Loucy (cell line): Measurements from ENCODE around the gene NXN.

Experiments
- H2AFZ ChIP-seq: fragments of 200-600 bp; sonication (generic); 2 replicates; pipeline ENCODE4 v1.6.0; 2016; ENCODE audit warnings: antibody characterized with exemption, mild to moderate bottlenecking, low read length, moderate library complexity
- H3F3A ChIP-seq: fragments of 200-600 bp; 2 replicates; pipeline ENCODE4 v1.6.0; 2016; ENCODE audit warnings: antibody characterized with exemption, low read depth, mild to moderate bottlenecking
- H3K27me3 ChIP-seq: fragments of 200-600 bp; sonication (generic); 2 replicates; pipeline ENCODE4 v1.6.1; 2014; ENCODE audit warnings: low read length, mild to moderate bottlenecking; ENCODE audit not compliant: insufficient read depth, poor library complexity, severe bottlenecking
- H3K36me3 ChIP-seq: fragments of 200-600 bp; sonication (generic); 2 replicates; pipeline ENCODE4 v1.6.1; 2016; ENCODE audit warnings: low read length; ENCODE audit not compliant: insufficient read depth
- H3K4me1 ChIP-seq: fragments of 200-600 bp; sonication (generic); 2 replicates; pipeline ENCODE4 v1.5.1; 2014; ENCODE audit warnings: low read length, mild to moderate bottlenecking; ENCODE audit not compliant: insufficient read depth, poor library complexity, severe bottlenecking
- H3K4me2 ChIP-seq: fragments of 200-600 bp; sonication (generic); 2 replicates; pipeline ENCODE4 v1.6.0; 2014; ENCODE audit warnings: antibody characterized with exemption, low read length, low read depth, mild to moderate bottlenecking; ENCODE audit not compliant: poor library complexity, severe bottlenecking
- H3K4me3 ChIP-seq: fragments of 200-600 bp; sonication (generic); 2 replicates; pipeline ENCODE4 v1.5.1; 2014; ENCODE audit warnings: low read length, mild to moderate bottlenecking, mixed read lengths; ENCODE audit not compliant: poor library complexity, severe bottlenecking
- H3K79me2 ChIP-seq: fragments of 200-600 bp; sonication (generic); 2 replicates; pipeline ENCODE4 v1.6.1; 2014; ENCODE audit warnings: low read length; ENCODE audit not compliant: insufficient read depth
- H3K9ac ChIP-seq: fragments of 200-600 bp; sonication (generic); 2 replicates; pipeline ENCODE4 v1.6.0; 2014; ENCODE audit warnings: mild to moderate bottlenecking, low read depth, low read length, moderate library complexity; ENCODE audit not compliant: poor library complexity, severe bottlenecking
- H3K9me2 ChIP-seq: fragments of 200-600 bp; sonication (generic); replicated peaks from 2 replicates; pipeline ENCODE4 v1.6.1; 2016; ENCODE audit warnings: low read depth, low read length, mixed read lengths
- H3K9me3 ChIP-seq: fragments of 200-600 bp; sonication (generic); 2 replicates; pipeline ENCODE4 v1.6.1; 2014; ENCODE audit warnings: mild to moderate bottlenecking, antibody characterized with exemption, low read length, low read depth; ENCODE audit not compliant: insufficient read depth
- H4K20me1 ChIP-seq: fragments of 200-600 bp; sonication (generic); 2 replicates; pipeline ENCODE4 v1.6.0; 2014; ENCODE audit warnings: antibody characterized with exemption, low read length, mild to moderate bottlenecking; ENCODE audit not compliant: insufficient read depth, poor library complexity, severe bottlenecking
- CTCF ChIP-seq: fragments of 200-600 bp; sonication (generic); conservative IDR thresholded peaks from 2 replicates; pipeline ENCODE4 v1.5.1; 2014; ENCODE audit warnings: mild to moderate bottlenecking, antibody characterized with exemption, low read length
- EZH2phosphoT487 ChIP-seq: fragments of 200-600 bp; IDR thresholded peaks from 2 replicates; pipeline ENCODE4 v1.6.1; 2018; ENCODE audit warnings: antibody characterized with exemption, mild to moderate bottlenecking, moderate library complexity, borderline replicate concordance

Gene NXN

GRCh38 chr17:980406-981291, 1.1 kb upstream of the NXN start:
- H2AFZ ChIP-seq = peak overlapping the region; percentile 82
- TF ChIP-seq CTCF (peak; percentile 79), EZH2phosphoT487 (no peak)
- H3K27me3 ChIP-seq = no peaks in the 10 kb centered on the region
- peak overlapping the region; percentile 67 for H3K4me3 ChIP-seq
- no peak overlapping the region for H3K9ac ChIP-seq
- no peaks in the 10 kb centered on the region for H3K9me2 ChIP-seq
- no peaks in the 10 kb centered on the region for H4K20me1 ChIP-seq
- H3K36me3 ChIP-seq = no peaks in the 10 kb centered on the region
- no peaks in the 10 kb centered on the region for H3K9me3 ChIP-seq
- no peaks in the 10 kb centered on the region for H3K79me2 ChIP-seq
- peaks cover 8% of the 10 kb centered on the region for H3K4me1 ChIP-seq
- no peaks in the 10 kb centered on the region for H3F3A ChIP-seq
- H3K4me2 ChIP-seq = peak overlapping the region; percentile 68

- peak overlapping the region; percentile 68 for H3K4me2 ChIP-seq
- peak overlapping the region; percentile 90; the same call in 1 of the 2 replicates for H2AFZ ChIP-seq
These were observed 401 bp downstream of the NXN start for GRCh38 chr17:979212-979538.

More at GRCh38 chr17:979212-979538, 401 bp downstream of the NXN start:
- no peaks in the 10 kb centered on the region for H3K9me2 ChIP-seq
- H3K79me2 ChIP-seq = no peaks in the 10 kb centered on the region
- no peaks in the 10 kb centered on the region for H3K36me3 ChIP-seq
- H3K9ac ChIP-seq = no peak overlapping the region
- no peaks in the 10 kb centered on the region for H4K20me1 ChIP-seq
- peak overlapping the region; percentile 67 for H3K4me3 ChIP-seq
- no peaks in the 10 kb centered on the region for H3F3A ChIP-seq
- no peaks in the 10 kb centered on the region for H3K27me3 ChIP-seq
- peaks cover 12% of the 10 kb centered on the region for H3K4me1 ChIP-seq
- no peaks in the 10 kb centered on the region for H3K9me3 ChIP-seq
- no peak for TF ChIP-seq CTCF
- TF ChIP-seq EZH2phosphoT487 = no peak
